Thoracic aorta (tissue), 2 donors: ENCODE data around the gene D2HGDH. TPM values are rescaled to one million over a fixed set of nuclear protein-coding genes. Genes with fewer than 3 reads are reported as not detected.

Source experiments
- ATAC-seq: fragments of 150-250 bp; one replicate; pipeline ENCODE4 v1.8.0; 2017; ENCODE audit warnings: low read depth; ENCODE audit not compliant: insufficient number of reproducible peaks, low FRiP score
- DNase-seq: peaks from one replicate; pipeline ENCODE4 v3.0.0-alpha.2; 2020; ENCODE audit warnings: low spot score
- H3K27ac ChIP-seq, 2 donors: fragments of 200-600 bp; sonication (generic); 1 replicate in 1 of 2; 2 replicates in 1 of 2; pipeline ENCODE4 v1.5.1; 2016; ENCODE audit warnings: mild to moderate bottlenecking in 2 of 2, moderate library complexity in 2 of 2
- H3K27me3 ChIP-seq: fragments of 200-600 bp; sonication (generic); replicated peaks from 2 replicates; pipeline ENCODE4 v1.6.0; 2016; ENCODE audit warnings: mild to moderate bottlenecking; ENCODE audit not compliant: insufficient read depth
- H3K36me3 ChIP-seq: fragments of 200-600 bp; sonication (generic); one replicate; pipeline ENCODE4 v1.5.1; 2016
- H3K4me1 ChIP-seq, 2 donors: fragments of 200-600 bp; sonication (generic); 1 replicate in 1 of 2; 2 replicates in 1 of 2; pipeline versions ENCODE4 v1.5.1 to v1.6.0; 2016; ENCODE audit warnings: low read depth in 2 of 2, mild to moderate bottlenecking in 1 of 2; ENCODE audit not compliant: control insufficient read depth in 1 of 2
- H3K4me3 ChIP-seq: fragments of 200-600 bp; sonication (generic); 2 replicates; pipeline ENCODE4 v1.5.1; 2016; ENCODE audit warnings: mild to moderate bottlenecking
- H3K9me3 ChIP-seq: fragments of 200-600 bp; sonication (generic); 2 replicates; pipeline ENCODE4 v1.5.1; 2016
- CTCF ChIP-seq: fragments of 200-600 bp; sonication (generic); IDR thresholded peaks from one replicate; pipeline ENCODE4 v1.5.1; 2019; ENCODE audit warnings: antibody characterized with exemption
- total RNA-seq, 2 donors: library from RNA; depleted of rRNA; stranded (reverse); fragments of >200 nt; gene quantifications; one replicate each; pipeline versions ENCODE4 v1.1.0 to v1.2.3, GENCODE V29; 2016

D2HGDH gene
- total RNA-seq, 2 donors from 2014 or later: 11.1 to 38.0 TPM

- Histone ChIP-seq H3K4me3 (no peak overlapping the region), H3K27me3 (no peaks in the 10 kb centered on the region), H3K27ac (no peak overlapping the region), H3K9me3 (no peaks in the 10 kb centered on the region), H3K4me1 (peaks cover 0 to 18% of the 10 kb centered on the region in 2 donors), H3K36me3 (no peaks in the 10 kb centered on the region)
- ATAC-seq: no peak
- TF ChIP-seq CTCF: no peak
- DNase-seq: no peak
These were observed 79.9 kb downstream of the D2HGDH start for GRCh38 chr2:241814393-241814642.

- ATAC-seq (no peak), DNase-seq (no peak)
- no peak overlapping the region for H3K4me3 ChIP-seq
- no peak for TF ChIP-seq CTCF
- no peaks in the 10 kb centered on the region for H3K9me3 ChIP-seq
- no peaks in the 10 kb centered on the region for H3K27me3 ChIP-seq
- H3K36me3 ChIP-seq: no peaks in the 10 kb centered on the region
- no peak overlapping the region for H3K27ac ChIP-seq
- H3K4me1 ChIP-seq: peaks cover 0 to 15% of the 10 kb centered on the region in 2 donors
These were observed 80.4 kb downstream of the D2HGDH start for GRCh38 chr2:241814643-241815476.

- H3K4me3 ChIP-seq: no peak overlapping the region
- H3K27ac ChIP-seq: no peak overlapping the region
- no peaks in the 10 kb centered on the region for H3K9me3 ChIP-seq
- no peaks in the 10 kb centered on the region for H3K27me3 ChIP-seq
- DNase-seq (no peak), ATAC-seq (no peak)
- no peaks in the 10 kb centered on the region for H3K36me3 ChIP-seq
- TF ChIP-seq CTCF: no peak
- H3K4me1 ChIP-seq: peaks cover 0 to 6% of the 10 kb centered on the region in 2 donors
These were observed 81.3 kb downstream of the D2HGDH start for GRCh38 chr2:241815477-241816430.

GRCh38 chr2:241816431-241817121 is 82.1 kb downstream of the D2HGDH start:
- Histone ChIP-seq H3K27ac (no peak overlapping the region), H3K36me3 (no peaks in the 10 kb centered on the region), H3K9me3 (no peaks in the 10 kb centered on the region), H3K27me3 (no peaks in the 10 kb centered on the region), H3K4me3 (no peak overlapping the region), H3K4me1 (no peaks in the 10 kb centered on the region)
- no peak for TF ChIP-seq CTCF
- ATAC-seq: no peak
- DNase-seq: no peak
